SK-N-SH treated with all-trans-retinoic acid at 6 μM for 48 hours (cell line): ENCODE measurements around the gene NUDT7.

Experiments
- OSR1 ChIP-seq: fragments of 250-450 bp; sonication (Bioruptor Pico); IDR thresholded peaks from 2 replicates; pipeline ENCODE4 v1.8.0; 2022; ENCODE audit warnings: moderate library complexity, mild to moderate bottlenecking, inconsistent platforms
- ZFP3 ChIP-seq: fragments of 250-450 bp; sonication (Bioruptor Pico); IDR thresholded peaks from 2 replicates; pipeline ENCODE4 v1.5.0; 2020; ENCODE audit warnings: mild to moderate bottlenecking, moderate library complexity

DNA sequence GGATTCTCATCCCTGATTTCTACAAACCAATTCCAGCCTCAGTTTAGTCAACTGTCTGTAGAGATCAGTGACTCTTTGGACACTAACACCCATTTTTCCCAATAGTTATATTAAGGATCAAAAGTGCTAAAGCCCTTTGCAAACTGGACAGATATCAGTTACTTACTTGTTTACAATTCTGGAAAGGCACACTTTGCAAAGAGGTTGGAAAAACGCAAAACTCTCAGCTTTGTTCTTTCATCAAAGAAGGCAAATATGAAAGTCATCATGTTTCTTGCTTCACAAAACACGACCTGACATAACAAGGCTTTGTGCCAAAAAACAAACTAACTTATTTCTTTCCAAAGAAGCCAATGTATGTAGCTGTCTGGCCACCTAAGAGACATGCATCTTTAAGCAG, 39.9 kb downstream of the NUDT7 start:
- TF ChIP-seq ZFP3 (CRISPR knock-in tag) (no peak), OSR1 (no peak)
